ENCODE results near the gene GPR68.
A peak's percentile ranks its signal among the peaks of the same experiment; 100 is the strongest.
"Not testable (repeated sequence)": the region's sequence is repeated elsewhere in the genome, so short reads cannot be mapped to it uniquely, and the experiment has no call there.

The GPR68 gene

GRCh38 chr14:91272341-91273272 lies 28.1 kb upstream of the GPR68 start:
- no peak for DNase-seq

GRCh38 chr14:91271639-91272038 lies 27.1 kb upstream of the GPR68 start:
- DNase-seq, result no peak

DNA sequence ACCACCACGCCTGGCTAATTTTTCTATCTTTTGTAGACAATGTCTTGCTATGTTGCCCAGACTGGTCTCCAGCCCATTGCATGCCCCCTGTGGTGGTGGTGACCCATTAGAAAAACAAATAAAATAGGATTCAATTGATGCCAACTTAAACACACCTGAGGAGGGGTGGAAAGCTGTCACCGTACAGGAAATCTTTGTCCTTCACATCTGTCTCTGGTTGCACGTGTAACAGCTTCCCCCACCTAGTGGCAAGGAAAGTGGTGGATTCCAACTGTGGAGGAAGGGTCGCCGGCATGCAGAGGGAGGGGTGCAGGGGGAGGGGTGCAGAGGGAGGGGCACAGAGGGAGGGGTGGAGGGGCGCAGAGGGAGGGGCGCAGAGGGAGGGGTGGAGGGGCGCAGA lies 26.1 kb upstream of the GPR68 start:
- DNase-seq, result no peak

- DNase-seq, result no peak
Measured at GRCh38 chr14:91270188-91270587, 25.7 kb upstream of the GPR68 start.

GRCh38 chr14:91269076-91269991 lies 24.8 kb upstream of the GPR68 start:
- no peak for DNase-seq

- DNase-seq, result no peak
Measured at GRCh38 chr14:91267965-91268437, 23.5 kb upstream of the GPR68 start.

DNA sequence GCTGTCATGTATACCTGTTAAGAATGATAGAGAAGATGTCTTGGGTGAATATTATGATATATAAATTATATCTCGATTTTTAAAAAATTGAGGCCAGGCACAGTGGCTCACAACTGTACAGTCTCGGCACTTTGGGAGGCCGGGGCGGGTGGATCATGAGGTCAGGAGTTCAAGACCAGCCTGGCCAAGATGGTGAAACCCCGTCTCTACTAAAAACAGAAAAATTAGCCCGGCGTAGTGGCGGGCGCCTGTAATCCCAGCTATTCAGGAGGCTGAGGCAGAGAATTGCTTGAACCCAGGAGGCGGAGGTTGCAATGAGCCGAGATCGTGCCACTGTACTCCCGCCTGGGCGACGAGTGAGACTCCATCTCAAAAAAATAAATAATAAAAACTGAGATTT lies 21.8 kb upstream of the GPR68 start:
- DNase-seq, result not testable (repeated sequence)

DNA sequence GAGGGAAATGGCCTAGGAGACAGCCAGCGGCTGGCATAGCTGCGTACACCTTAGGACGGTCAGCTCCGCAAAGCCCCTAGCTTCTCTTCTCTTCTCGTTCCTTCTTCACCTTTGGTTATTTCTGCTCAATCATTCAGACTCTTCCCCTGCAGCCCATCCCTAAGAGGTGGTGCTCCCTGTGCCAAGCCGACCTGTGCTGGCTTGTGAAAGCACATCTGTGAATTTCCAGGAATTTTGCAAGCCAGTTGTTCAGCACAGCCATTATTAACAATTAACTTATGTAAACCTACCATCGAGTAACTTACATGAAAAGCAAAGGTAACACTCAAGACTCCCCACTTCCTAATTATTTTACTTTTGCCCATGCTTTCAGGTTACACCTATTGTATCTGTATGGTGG lies 20.9 kb upstream of the GPR68 start:
- no peak for DNase-seq

DNA sequence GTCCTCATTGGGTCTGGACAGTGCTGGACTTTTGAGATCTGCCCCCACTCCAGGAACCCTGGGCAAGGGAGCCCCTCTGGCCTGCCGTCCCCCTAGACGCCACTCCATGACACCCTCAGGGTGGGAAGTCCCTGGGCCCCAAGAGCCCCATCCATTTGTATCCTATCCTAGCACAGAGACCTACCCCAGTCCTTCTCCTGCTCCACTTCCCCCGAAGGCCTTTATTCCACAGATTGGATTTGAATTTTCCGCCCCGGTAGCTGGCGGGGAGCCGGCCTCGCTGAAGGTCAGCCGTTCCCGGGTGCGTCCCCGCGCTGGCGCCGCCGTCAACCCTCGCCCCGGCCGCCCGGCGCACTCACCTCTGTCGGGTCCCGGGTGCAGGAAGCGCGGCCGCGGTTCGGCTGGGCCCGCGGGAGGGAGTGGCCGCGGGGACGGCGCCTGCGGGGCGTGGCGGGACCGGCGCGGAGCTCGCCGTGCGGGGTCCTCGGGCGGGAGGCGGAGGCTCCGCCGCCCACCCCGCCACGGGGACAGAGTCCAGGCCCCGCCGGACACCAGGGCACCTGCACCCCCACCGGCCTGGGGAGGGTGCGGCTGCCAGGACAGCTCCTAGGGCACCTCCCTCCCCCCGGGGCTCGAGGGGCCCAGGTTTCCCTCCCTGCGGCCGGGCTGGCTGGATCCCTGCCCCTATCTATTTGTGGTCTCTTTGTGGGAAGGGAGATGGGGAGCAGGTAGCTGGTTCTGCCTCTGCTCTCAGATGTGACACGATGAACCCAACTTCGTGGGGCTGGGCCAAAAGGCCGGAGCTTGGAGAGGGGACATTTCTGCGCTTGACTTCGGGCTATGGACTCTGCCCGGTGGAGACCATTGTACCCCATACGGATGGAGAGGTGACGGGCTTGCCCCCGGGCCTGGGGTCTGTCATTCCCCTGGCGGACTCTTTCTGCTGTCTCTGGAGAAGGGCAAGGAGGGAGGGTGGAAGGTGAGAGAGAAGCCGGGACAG lies 19.9 kb upstream of the GPR68 start:
- DNase-seq, result no peak

GRCh38 chr14:91263329-91263728 lies 18.8 kb upstream of the GPR68 start:
- no peak for DNase-seq

GRCh38 chr14:91261986-91262549 lies 17.6 kb upstream of the GPR68 start:
- no peak for DNase-seq

- DNase-seq, result no peak
Measured at GRCh38 chr14:91261115-91261514, 16.6 kb upstream of the GPR68 start.

DNA sequence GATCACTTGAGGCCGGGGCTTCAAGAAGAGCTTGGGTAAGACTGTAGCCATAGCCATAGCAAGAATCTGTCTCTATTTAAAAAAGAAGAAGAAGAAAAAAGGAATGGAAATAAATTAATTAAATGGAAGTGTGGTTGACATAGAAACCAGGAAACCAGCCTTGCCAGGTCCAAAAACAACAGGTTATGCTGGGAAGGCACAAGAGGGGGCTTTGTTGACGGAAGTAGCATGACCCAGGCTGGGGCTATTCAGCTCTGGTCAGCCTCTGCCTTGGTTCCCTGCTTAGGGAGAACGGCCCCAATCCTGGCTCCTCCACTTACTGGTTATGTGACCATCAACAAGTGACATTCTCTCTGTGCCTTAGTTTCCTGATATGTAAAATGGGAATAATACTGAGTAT lies 14.4 kb upstream of the GPR68 start:
- no peak for DNase-seq

- DNase-seq, result no peak
Measured at GRCh38 chr14:91258011-91258618, 13.6 kb upstream of the GPR68 start.

- peak; percentile 59 for DNase-seq
Measured at GRCh38 chr14:91257328-91258010, 13.0 kb upstream of the GPR68 start.

DNA sequence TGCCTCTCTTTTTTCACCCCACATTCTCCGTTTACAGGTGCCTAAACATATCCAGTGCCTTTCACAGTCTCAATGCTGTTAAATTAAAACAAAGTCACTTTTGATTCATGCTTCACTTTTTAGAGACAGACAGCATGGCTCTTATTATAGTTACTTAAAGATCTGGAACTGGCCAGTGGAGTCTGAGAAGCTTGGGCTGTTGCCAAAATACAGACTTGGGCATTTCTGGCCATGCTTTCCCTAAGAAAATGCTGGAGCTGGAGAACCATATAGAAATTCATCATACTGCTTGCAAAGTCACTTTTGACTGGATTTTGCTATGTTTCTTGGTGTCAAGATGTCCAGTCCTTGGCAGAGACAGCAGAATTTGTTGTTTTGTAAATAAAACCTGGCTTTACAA lies 12.2 kb upstream of the GPR68 start:
- DNase-seq, result no peak

GRCh38 chr14:91255026-91255695 lies 10.7 kb upstream of the GPR68 start:
- DNase-seq, result no peak

GRCh38 chr14:91254461-91254860 lies 10.0 kb upstream of the GPR68 start:
- no peak for DNase-seq

- no peak for DNase-seq
Measured at GRCh38 chr14:91253795-91254323, 9.4 kb upstream of the GPR68 start.

Data from DMS 273 treated with DMSO at 0.1 percent for 48 hours (cell line).